CD1c-positive myeloid dendritic cell (primary cell): ENCODE measurements around the gene RASSF9.

Experiments
- DNase-seq: peaks from one replicate; pipeline ENCODE4 v3.0.0-alpha.2; 2016; ENCODE audit errors: extremely low spot score

RASSF9 gene

GRCh38 chr12:85836197-85837090 lies at the start of gene RASSF9:
Gene RASSF9, minus strand, starts transcription at chr12:85836409. Its CDS starts 208 bp downstream, at chr12:85836201.
- no peak for DNase-seq

- DNase-seq, result no peak
Measured at GRCh38 chr12:85883763-85884162, 47.6 kb upstream of the RASSF9 start.

GRCh38 chr12:85877459-85877858 lies 41.2 kb upstream of the RASSF9 start:
- no peak for DNase-seq

GRCh38 chr12:85874031-85874461 lies 37.8 kb upstream of the RASSF9 start, which contains the start of gene NTS:
Gene NTS, plus strand, starts transcription at chr12:85874295. Its CDS starts 109 bp downstream, at chr12:85874404.
- DNase-seq, result peak; percentile 2

GRCh38 chr12:85872497-85873091 lies 36.4 kb upstream of the RASSF9 start:
- peak; percentile 57 for DNase-seq

- DNase-seq, result peak; percentile 54
Measured at GRCh38 chr12:85866986-85867776, 31.0 kb upstream of the RASSF9 start.

- no peak for DNase-seq
Measured at GRCh38 chr12:85865890-85866289, 29.7 kb upstream of the RASSF9 start.

- DNase-seq, result no peak
Measured at GRCh38 chr12:85856966-85857365, 20.8 kb upstream of the RASSF9 start.

- no peak for DNase-seq
Measured at GRCh38 chr12:85855305-85855704, 19.1 kb upstream of the RASSF9 start.

GRCh38 chr12:85849344-85849743 lies 13.1 kb upstream of the RASSF9 start:
- no peak for DNase-seq

GRCh38 chr12:85843606-85844310 lies 7.5 kb upstream of the RASSF9 start:
- no peak for DNase-seq

GRCh38 chr12:85835426-85836196 lies 598 bp downstream of the RASSF9 start:
- no peak for DNase-seq

GRCh38 chr12:85834378-85834777 lies 1.8 kb downstream of the RASSF9 start:
- no peak for DNase-seq

GRCh38 chr12:85833579-85833978 lies 2.6 kb downstream of the RASSF9 start:
- no peak for DNase-seq

- DNase-seq, result no peak
Measured at GRCh38 chr12:85831327-85831990, 4.8 kb downstream of the RASSF9 start.

GRCh38 chr12:85829391-85829790 lies 6.8 kb downstream of the RASSF9 start:
- no peak for DNase-seq

- no peak for DNase-seq
Measured at GRCh38 chr12:85828576-85828975, 7.6 kb downstream of the RASSF9 start.

GRCh38 chr12:85825746-85826145 lies 10.5 kb downstream of the RASSF9 start:
- DNase-seq, result no peak

- DNase-seq, result no peak
Measured at GRCh38 chr12:85823436-85824180, 12.6 kb downstream of the RASSF9 start.
